Breast epithelium (tissue), 4 donors: ENCODE results near the gene RPRML. TPM values are rescaled to one million over a fixed set of nuclear protein-coding genes. Genes with fewer than 3 reads are reported as not detected.
"Not testable (repeated sequence)": the region's sequence is repeated elsewhere in the genome, so short reads cannot be mapped to it uniquely, and the experiment has no call there.

Source experiments
- DNase-seq, 2 donors: peaks; one replicate each; pipeline ENCODE4 v3.0.0-alpha.2; 2019; ENCODE audit warnings: low spot score in 2 of 2
- H3K27ac ChIP-seq, 2 donors: fragments of 200-600 bp; sonication (generic) in 1 of 2; one replicate each; pipeline ENCODE4 v1.5.1; 2016 to 2019; ENCODE audit warnings: mild to moderate bottlenecking in 1 of 2
- H3K27me3 ChIP-seq, 2 donors: fragments of 200-600 bp; sonication (generic) in 1 of 2; one replicate each; pipeline versions ENCODE4 v1.5.1 to v1.6.0; 2017 to 2019; ENCODE audit warnings: control low read depth in 1 of 2, mild to moderate bottlenecking in 1 of 2
- H3K36me3 ChIP-seq: fragments of 200-600 bp; one replicate; pipeline ENCODE4 v1.5.1; 2019
- H3K4me1 ChIP-seq, 2 donors: fragments of 200-600 bp; sonication (generic); one replicate each; pipeline ENCODE4 v1.5.1; 2016 to 2019; ENCODE audit warnings: control low read depth in 1 of 2
- H3K4me3 ChIP-seq, 3 donors: fragments of 200-600 bp; sonication (generic); 1 replicate in 2 of 3; 2 replicates in 1 of 3; pipeline ENCODE4 v1.5.1; 2016 to 2019; ENCODE audit warnings: mild to moderate bottlenecking in 3 of 3, moderate library complexity in 2 of 3
- H3K9me3 ChIP-seq, 2 donors: fragments of 200-600 bp; sonication (generic) in 1 of 2; one replicate each; pipeline ENCODE4 v1.5.1; 2016 to 2019; ENCODE audit warnings: control low read depth in 1 of 2
- POLR2A ChIP-seq: fragments of 450-650 bp; IDR thresholded peaks from one replicate; pipeline ENCODE4 v1.6.1; 2016; ENCODE audit warnings: antibody characterized with exemption, mild to moderate bottlenecking, moderate library complexity
- POLR2AphosphoS5 ChIP-seq, 3 donors: sonication (generic); formaldehyde crosslinking; IDR thresholded peaks; one replicate each; pipeline ENCODE4 v1.6.1; 2017; ENCODE audit warnings: antibody characterized with exemption in 3 of 3
- intact Hi-C: fragments of 100-400 bp; cut with DNase I; formaldehyde crosslinking; loops from one replicate; pipeline ENCODE4 v1.15.1; 2023; ENCODE audit warnings: low total_unique reads
- total RNA-seq, 3 donors: library from RNA; depleted of rRNA; stranded (reverse); fragments of >200 nt; gene quantifications; one replicate each; pipeline ENCODE4 v1.1.0, GENCODE V29; 2016
- TF ChIP-seq, protein P1 (sequence below), 3 donors: fragments of 450-650 bp; IDR thresholded peaks; one replicate each; pipeline ENCODE4 v1.5.1; 2016 to 2017; ENCODE audit warnings: antibody characterized with exemption in 3 of 3, mild to moderate bottlenecking in 3 of 3, moderate library complexity in 3 of 3

RPRML gene
- total RNA-seq, 3 donors from 2014 or later, result 0.66 TPM; not detected in 2

DNA sequence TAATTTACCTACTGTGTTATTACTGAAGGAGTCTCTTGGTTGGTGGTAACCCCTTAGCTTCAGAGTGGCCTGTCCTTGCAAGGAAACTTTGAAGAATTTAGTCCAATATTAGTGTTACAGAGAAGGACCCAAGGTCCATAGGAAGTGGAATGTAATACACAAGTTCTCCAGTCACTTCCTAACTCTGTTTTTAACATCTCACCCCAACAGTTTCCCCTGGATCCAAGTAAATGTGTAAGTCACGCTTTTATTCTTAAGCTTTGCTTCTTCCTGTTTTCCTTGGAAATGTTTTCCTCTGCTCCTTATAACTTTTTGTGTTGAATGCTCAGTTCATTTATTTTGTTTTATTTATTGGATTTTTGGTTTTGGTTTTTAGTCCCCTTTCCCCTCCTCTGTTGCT is 25.9 kb upstream of the RPRML start:
- Histone ChIP-seq H3K9me3 (no peaks in the 10 kb centered on the region), H3K27ac (no peak overlapping the region), H3K4me1 (no peaks in the 10 kb centered on the region), H3K4me3 (no peak overlapping the region), H3K27me3 (no peaks in the 10 kb centered on the region), H3K36me3 (no peaks in the 10 kb centered on the region)
- DNase-seq, result no peak
- TF ChIP-seq POLR2AphosphoS5 (IDR thresholded peaks at IDR 0.05) (no peak), POLR2A (no peak)
- TF ChIP-seq, protein P1, sequence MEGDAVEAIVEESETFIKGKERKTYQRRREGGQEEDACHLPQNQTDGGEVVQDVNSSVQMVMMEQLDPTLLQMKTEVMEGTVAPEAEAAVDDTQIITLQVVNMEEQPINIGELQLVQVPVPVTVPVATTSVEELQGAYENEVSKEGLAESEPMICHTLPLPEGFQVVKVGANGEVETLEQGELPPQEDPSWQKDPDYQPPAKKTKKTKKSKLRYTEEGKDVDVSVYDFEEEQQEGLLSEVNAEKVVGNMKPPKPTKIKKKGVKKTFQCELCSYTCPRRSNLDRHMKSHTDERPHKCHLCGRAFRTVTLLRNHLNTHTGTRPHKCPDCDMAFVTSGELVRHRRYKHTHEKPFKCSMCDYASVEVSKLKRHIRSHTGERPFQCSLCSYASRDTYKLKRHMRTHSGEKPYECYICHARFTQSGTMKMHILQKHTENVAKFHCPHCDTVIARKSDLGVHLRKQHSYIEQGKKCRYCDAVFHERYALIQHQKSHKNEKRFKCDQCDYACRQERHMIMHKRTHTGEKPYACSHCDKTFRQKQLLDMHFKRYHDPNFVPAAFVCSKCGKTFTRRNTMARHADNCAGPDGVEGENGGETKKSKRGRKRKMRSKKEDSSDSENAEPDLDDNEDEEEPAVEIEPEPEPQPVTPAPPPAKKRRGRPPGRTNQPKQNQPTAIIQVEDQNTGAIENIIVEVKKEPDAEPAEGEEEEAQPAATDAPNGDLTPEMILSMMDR (IDR thresholded peaks at IDR 0.05), result no peak
- intact Hi-C loops, result no loop called here

DNA sequence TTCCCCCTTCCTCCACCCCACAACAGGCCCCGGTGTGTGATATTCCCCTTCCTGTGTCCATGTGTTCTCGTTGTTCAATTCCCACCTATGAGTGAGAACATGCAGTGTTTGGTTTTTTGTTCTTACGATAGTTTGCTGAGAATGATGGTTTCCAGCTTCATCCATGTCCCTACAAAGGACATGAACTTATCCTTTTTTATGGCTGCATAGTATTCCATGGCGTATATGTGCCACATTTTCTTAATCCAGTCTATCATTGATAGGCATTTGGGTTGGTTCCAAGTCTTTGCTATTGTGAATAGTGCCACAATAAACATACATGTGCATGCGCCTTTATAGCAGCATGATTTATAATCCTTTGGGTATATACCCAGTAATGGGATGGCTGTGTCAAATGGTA is 24.8 kb upstream of the RPRML start:
- H3K9me3 ChIP-seq, H3K4me1 ChIP-seq, DNase-seq, H3K36me3 ChIP-seq, intact Hi-C loops, H3K4me3 ChIP-seq, H3K27me3 ChIP-seq, H3K27ac ChIP-seq: not testable (repeated sequence)

DNA sequence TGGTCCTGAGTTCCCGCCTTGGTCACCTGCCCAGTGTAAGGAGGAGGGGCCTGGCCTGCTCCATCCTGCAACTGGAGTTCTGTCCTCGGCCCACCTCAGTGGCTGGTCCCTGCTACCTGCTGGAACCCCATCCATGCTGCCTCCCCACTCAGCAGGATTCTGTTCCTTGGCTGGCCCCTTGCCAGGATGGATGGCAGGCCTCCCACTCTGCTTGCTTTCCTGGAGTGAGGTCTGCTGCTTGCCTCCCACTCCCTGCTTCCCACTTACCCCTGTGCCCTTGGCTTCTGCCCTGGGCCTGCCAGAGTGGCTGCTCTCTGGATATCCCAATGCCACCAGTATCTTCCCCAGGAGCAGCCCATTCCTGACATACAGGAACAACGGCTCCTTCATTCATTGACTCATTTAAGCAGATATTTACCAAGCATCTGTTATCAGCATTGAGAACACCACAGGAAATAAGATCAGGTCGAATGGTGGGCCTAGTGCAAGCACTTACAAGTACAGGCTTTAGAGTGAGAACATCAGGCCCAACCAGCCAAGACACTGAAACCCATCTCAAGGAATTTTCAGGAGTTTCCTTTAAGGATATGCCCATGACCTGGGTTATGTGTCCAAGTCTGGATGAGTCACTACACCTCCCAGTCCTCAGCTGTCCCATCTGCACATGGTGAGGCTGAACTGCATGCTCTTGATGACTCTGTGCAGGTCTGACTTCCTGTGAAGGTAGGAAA is 17.0 kb upstream of the RPRML start:
- Histone ChIP-seq H3K4me1 (no peaks in the 10 kb centered on the region), H3K27me3 (no peaks in the 10 kb centered on the region), H3K4me3 (no peak overlapping the region), H3K9me3 (no peaks in the 10 kb centered on the region), H3K27ac (no peak overlapping the region), H3K36me3 (no peaks in the 10 kb centered on the region)
- TF ChIP-seq POLR2A (no peak), POLR2AphosphoS5 (IDR thresholded peaks at IDR 0.05) (no peak)
- TF ChIP-seq, protein P1 (IDR thresholded peaks at IDR 0.05), result no peak
- intact Hi-C loops, result no loop called here
- DNase-seq, result no peak

DNA sequence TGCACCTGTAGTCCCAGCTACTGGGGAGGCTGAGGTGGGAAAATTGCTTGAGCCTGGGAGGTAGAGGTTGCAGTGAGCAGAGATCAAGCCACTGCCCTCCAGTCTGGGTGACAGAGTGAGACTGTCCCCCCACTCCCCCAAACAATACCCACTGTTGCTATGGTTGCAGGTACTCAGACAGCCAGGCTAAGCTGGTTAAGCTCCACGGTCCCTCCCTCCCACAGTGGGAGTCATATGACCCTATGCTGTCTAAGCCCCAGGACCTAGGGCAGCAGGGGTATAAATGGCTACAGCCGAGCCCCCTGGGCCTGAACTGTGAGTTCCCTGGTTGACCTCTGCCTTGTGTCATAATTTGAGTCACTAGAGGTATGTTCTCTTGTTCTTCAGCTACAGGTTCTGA is 15.9 kb upstream of the RPRML start:
- intact Hi-C loops, result no loop called here
- H3K4me1 ChIP-seq, result no peaks in the 10 kb centered on the region
- no peak for DNase-seq
- no peaks in the 10 kb centered on the region for H3K9me3 ChIP-seq
- TF ChIP-seq POLR2AphosphoS5 (IDR thresholded peaks at IDR 0.05) (no peak), POLR2A (no peak)
- TF ChIP-seq, protein P1 (IDR thresholded peaks at IDR 0.05), result no peak
- no peaks in the 10 kb centered on the region for H3K27me3 ChIP-seq
- H3K36me3 ChIP-seq, result no peaks in the 10 kb centered on the region
- no peak overlapping the region for H3K27ac ChIP-seq
- no peak overlapping the region for H3K4me3 ChIP-seq

DNA sequence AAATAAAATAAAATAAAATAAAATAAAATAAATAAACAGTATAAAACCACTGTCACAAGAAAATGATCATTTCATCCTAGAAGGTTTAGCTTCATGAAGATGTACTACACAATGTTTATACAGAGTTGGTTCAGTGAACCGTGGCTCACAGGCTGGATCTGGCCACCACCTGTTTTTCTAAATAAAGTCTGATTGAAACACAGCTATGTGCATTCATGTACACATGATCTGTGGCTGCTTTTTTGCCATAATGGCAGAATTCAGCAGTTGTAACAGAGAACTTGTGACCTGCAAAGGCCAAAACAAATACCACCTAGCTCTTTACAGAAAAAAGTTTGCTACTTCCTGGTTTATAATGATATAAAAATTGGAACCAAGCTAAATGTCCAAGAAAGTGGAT is 12.6 kb upstream of the RPRML start:
- Histone ChIP-seq H3K4me3 (no peak overlapping the region), H3K4me1 (no peaks in the 10 kb centered on the region), H3K27ac (no peak overlapping the region), H3K36me3 (no peaks in the 10 kb centered on the region), H3K27me3 (no peaks in the 10 kb centered on the region), H3K9me3 (no peaks in the 10 kb centered on the region)
- TF ChIP-seq POLR2A (no peak), POLR2AphosphoS5 (IDR thresholded peaks at IDR 0.05) (no peak)
- TF ChIP-seq, protein P1 (IDR thresholded peaks at IDR 0.05), result no peak
- DNase-seq, result no peak
- intact Hi-C loops, result no loop called here
